Stimulated activated CD4-positive, alpha-beta T cell treated with anti-CD3 and anti-CD28 coated beads, Interleukin-1b, Interleukin-23, amount 100 ng/mL, for 1 hour (primary cell): ENCODE results near the gene MAP2K2.

ENCODE experiments used
- DNase-seq, 2 donors: peaks; one replicate each; pipeline ENCODE4 v3.0.0-alpha.2; 2020; ENCODE audit warnings: low read depth in 2 of 2

Gene MAP2K2

GRCh38 chr19:4043966-4044715 is 79.8 kb downstream of the MAP2K2 start:
- DNase-seq = no peak

DNA sequence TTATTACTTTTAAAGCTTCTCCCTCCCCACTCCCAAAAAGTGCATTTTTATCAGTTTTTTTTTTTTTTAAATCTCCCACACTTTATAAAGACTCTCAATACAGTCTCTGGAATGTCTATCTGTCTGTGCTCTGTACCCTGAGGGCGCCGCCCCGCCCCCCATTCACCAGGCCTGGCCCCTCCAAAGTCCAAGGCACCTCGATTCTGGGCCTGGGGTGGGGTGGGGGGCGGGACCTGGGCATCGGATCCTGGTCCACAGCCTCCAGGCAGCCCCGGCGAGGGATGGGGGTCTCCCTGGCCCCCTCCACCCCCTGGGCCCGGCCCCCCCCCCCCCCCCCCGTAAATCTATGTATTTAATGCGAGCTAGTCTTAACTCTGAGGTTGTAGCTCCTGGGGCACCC is 80.5 kb downstream of the MAP2K2 start:
- no peak for DNase-seq

DNA sequence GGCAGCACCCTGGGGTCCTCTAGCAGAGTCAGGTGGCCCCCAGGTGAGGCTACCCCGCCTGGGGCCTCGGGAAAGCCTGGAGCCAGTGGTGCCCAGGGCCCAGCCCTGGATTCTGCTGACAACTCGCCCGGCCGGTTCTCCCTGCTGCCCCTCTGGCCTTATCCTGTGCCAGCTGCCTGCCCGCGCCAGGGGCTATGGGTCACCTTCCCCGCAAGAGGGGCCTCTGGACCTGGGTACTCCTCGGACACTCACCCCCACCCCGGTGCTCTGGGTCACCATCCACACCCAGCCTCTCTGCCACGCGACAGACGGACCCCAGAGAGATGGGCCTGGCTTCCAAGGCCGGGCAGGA is 81.2 kb downstream of the MAP2K2 start:
- DNase-seq = no peak

DNA sequence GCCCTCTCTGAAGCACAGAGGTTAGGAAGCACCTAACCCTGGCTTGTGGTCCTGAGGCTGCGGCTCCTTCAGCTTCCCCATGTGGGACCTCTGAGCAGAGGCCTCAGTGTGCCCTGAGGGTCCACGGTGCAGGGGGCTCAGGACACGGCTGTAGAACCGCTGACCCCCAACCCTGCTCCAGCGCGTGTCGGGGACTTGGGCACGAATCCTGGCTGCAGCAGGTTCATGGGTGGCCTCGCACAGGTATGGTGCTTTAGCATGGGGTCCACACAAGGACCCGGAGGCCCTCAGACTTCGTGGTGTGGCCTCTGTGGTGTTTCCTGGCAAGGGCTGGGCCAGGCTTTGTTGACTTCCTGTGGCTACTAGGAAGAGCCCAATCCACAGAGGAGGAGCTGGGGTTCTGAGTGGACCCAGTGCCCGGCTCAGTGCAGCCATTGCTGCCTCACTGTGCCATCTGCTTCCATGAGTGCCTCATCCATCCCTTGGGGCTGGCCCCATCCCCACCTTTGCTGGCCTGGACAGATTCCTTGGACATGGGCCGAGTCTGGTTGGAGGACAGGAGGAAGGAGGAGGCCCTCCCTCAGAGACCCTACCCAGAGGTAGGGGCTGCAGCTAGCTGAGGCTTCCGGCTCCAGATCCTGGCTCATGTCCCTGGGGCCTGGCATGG is 81.7 kb downstream of the MAP2K2 start:
- no peak for DNase-seq
